K562 (cell line): ENCODE data around the gene REC8. TPM values are rescaled to one million over a fixed set of nuclear protein-coding genes. Genes with fewer than 3 reads are reported as not detected.
A peak's percentile ranks its signal among the peaks of the same experiment; 100 is the strongest.

Source experiments
- ARID1B ChIP-seq: fragments of 450-650 bp; IDR thresholded peaks from 2 replicates; pipeline ENCODE4 v1.6.1; 2016; ENCODE audit warnings: antibody characterized with exemption, mild to moderate bottlenecking, inconsistent platforms
- CBX1 ChIP-seq: sonication (generic); IDR thresholded peaks from 2 replicates; pipeline ENCODE4 v1.6.1; 2016; ENCODE audit warnings: antibody characterized with exemption, low read depth, mild to moderate bottlenecking
- EZH2 ChIP-seq: IDR thresholded peaks from 2 replicates; pipeline ENCODE4 v1.6.1; 2012; ENCODE audit warnings: low read depth, mild to moderate bottlenecking, inconsistent platforms, low read length, borderline replicate concordance
- HLTF ChIP-seq: fragments of 450-650 bp; IDR thresholded peaks from 2 replicates; pipeline ENCODE4 v1.6.1; 2016
- LARP7 ChIP-seq: fragments of 450-650 bp; IDR thresholded peaks from 2 replicates; pipeline ENCODE4 v1.6.1; 2016
- RCOR1 ChIP-seq, 2 experiments: IDR thresholded peaks; 2 replicates each; pipeline ENCODE4 v1.6.1; 2012; ENCODE audit warnings: low read depth in 2 of 2, low read length in 2 of 2, borderline replicate concordance in 1 of 2, improper control_type of control experiment in 1 of 2
- SETDB1 ChIP-seq: IDR thresholded peaks from one replicate; pipeline ENCODE4 v1.6.1; 2012; ENCODE audit warnings: low read length, control low read depth, inconsistent platforms
- TOE1 ChIP-seq, 2 experiments: fragments of 450-650 bp in 1 of 2; sonication (generic) in 1 of 2; formaldehyde crosslinking in 1 of 2; IDR thresholded peaks; 2 replicates each; pipeline versions ENCODE4 v1.7.1 to v1.8.0; 2016 to 2022; ENCODE audit warnings: borderline replicate concordance in 2 of 2, mild to moderate bottlenecking in 2 of 2, antibody characterized with exemption in 1 of 2, inconsistent platforms in 1 of 2, low read depth in 1 of 2, missing genetic modification reagents in 1 of 2, moderate library complexity in 1 of 2
- ZNF146 ChIP-seq: IDR thresholded peaks from one replicate; pipeline ENCODE4 v1.6.1; 2018; ENCODE audit warnings: missing compliant biosample characterization; ENCODE audit not compliant: unreplicated experiment
- ZNF212 ChIP-seq: fragments of 450-650 bp; formaldehyde crosslinking; IDR thresholded peaks from 2 replicates; pipeline ENCODE4 v1.4.0; 2020; ENCODE audit warnings: mild to moderate bottlenecking
- polyA plus RNA-seq, 8 experiments: library from polyadenylated mRNA; depleted of rRNA in 4 of 8; stranded (reverse) in 5 of 8; unstranded in 3 of 8; fragments of >200 nt; fragmentation: Nextera tagmentation in 2 of 8; fragmentation: Illumina TruSeq in 1 of 8; extraction: Ambion mirVana in 2 of 8; extraction: Trizol in 1 of 8; gene quantifications; 2 replicates each; pipeline versions ENCODE4 v1.2.1 to v1.2.3, GENCODE V29; 2011 to 2014; ENCODE audit warnings: inconsistent platforms in 1 of 8, missing spikeins in 1 of 8
- total RNA-seq, 7 experiments: library from RNA; depleted of rRNA in 6 of 7; stranded (reverse); fragments of >200 nt in 6 of 7; fragmentation: Illumina TruSeq in 2 of 7; extraction: Trizol in 2 of 7; gene quantifications; 2 replicates each; pipeline versions ENCODE4 v1.2.1 to v1.2.3, GENCODE V29; 2011 to 2021; ENCODE audit warnings: low replicate concordance in 1 of 7
- TF ChIP-seq, protein P1 (sequence below): fragments of 250-450 bp; sonication (Bioruptor Pico); IDR thresholded peaks from 2 replicates; pipeline ENCODE4 v1.5.0; 2021
- TF ChIP-seq, protein P2 (sequence below), 2 experiments: fragments of 450-650 bp; IDR thresholded peaks; 2 replicates each; pipeline ENCODE4 v1.6.1; 2016; ENCODE audit warnings: mild to moderate bottlenecking in 2 of 2, borderline replicate concordance in 1 of 2, low read depth in 1 of 2, moderate library complexity in 1 of 2
- TF ChIP-seq, protein P3 (sequence below), 2 experiments: fragments of 450-650 bp in 1 of 2; sonication (generic) in 1 of 2; formaldehyde crosslinking in 1 of 2; IDR thresholded peaks in 1 of 2; conservative IDR thresholded peaks in 1 of 2; 2 replicates each; pipeline versions ENCODE4 v1.6.1 to v1.8.1; 2016 to 2023; ENCODE audit warnings: mild to moderate bottlenecking in 2 of 2, moderate library complexity in 2 of 2, inconsistent platforms in 1 of 2, missing genetic modification reagents in 1 of 2
- TF ChIP-seq, protein P4 (sequence below): fragments of 450-650 bp; IDR thresholded peaks from 2 replicates; pipeline ENCODE4 v1.6.1; 2016; ENCODE audit warnings: mild to moderate bottlenecking

The REC8 gene
- total and polyA plus RNA-seq, 9 of the 15 experiments (the other 6 are each of a cell fraction or from before 2014, with no cell fraction given): 0.11 to 2.5 (median 0.85) TPM

DNA sequence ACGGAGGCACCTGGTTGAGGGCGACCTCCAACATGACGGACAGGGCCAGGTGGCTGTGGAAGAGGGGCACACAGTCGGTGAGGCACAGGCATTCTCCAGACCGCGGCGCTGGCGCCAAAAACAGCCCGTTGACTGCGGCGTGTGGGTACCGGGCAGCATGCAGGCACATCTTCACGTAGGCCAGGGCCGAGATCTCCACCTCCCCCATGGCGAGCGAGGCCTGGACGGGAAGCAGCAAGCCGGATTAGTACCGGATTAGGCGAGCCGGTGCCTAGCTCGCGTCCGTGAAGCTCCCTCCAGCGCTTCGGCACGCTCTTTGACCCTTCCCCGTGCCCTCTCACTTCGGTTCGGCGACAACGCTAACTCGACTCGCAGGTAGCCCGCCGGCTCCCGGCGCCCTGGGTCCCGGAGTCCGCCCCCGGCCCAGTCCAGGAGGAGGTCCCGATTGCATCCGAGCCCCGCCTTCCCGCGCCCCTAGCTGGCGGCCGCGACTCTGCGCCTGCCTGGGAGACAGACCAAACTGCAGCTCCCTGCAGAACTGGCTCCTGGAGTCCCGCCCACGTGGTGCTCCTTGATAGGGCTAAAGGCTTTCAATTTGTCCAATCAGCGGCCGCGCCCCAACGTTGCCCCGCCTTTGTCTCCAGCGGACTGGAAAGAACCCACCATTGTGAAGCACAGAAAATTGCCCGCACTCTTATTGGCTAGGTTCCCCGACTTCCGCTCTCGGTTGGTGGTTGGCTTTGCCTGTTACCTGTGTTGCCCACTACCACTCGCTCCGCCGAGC is 30.6 kb upstream of the REC8 start, which contains the start of gene EMC9 (continued):
- TF ChIP-seq LARP7 (no peak), ZNF146 (CRISPR knock-in tag) (no peak), RCOR1 (IDR thresholded peaks at IDR 0.05; ENCODE audit: borderline replicate concordance in 1 of 2, low read depth in 2 of 2, low read length in 2 of 2) (peak in 1 of 2 experiments; percentile 73; a peak in 2 of 4 replicates), HLTF (no peak), ZNF212 (no peak), ARID1B (0 out of 2 replicates have a peak, but pooled peaks have one; percentile 5), SETDB1 (no peak), TOE1 (IDR thresholded peaks at IDR 0.05; ENCODE audit: borderline replicate concordance) (no peak), TOE1 (CRISPR knock-in tag; IDR thresholded peaks at IDR 0.05; ENCODE audit: borderline replicate concordance, low read depth) (no peak), CBX1 (no peak), EZH2 (no peak)
- TF ChIP-seq, protein P1, sequence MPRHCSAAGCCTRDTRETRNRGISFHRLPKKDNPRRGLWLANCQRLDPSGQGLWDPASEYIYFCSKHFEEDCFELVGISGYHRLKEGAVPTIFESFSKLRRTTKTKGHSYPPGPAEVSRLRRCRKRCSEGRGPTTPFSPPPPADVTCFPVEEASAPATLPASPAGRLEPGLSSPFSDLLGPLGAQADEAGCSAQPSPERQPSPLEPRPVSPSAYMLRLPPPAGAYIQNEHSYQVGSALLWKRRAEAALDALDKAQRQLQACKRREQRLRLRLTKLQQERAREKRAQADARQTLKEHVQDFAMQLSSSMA (CRISPR knock-in tag): no peak
- TF ChIP-seq, protein P2, sequence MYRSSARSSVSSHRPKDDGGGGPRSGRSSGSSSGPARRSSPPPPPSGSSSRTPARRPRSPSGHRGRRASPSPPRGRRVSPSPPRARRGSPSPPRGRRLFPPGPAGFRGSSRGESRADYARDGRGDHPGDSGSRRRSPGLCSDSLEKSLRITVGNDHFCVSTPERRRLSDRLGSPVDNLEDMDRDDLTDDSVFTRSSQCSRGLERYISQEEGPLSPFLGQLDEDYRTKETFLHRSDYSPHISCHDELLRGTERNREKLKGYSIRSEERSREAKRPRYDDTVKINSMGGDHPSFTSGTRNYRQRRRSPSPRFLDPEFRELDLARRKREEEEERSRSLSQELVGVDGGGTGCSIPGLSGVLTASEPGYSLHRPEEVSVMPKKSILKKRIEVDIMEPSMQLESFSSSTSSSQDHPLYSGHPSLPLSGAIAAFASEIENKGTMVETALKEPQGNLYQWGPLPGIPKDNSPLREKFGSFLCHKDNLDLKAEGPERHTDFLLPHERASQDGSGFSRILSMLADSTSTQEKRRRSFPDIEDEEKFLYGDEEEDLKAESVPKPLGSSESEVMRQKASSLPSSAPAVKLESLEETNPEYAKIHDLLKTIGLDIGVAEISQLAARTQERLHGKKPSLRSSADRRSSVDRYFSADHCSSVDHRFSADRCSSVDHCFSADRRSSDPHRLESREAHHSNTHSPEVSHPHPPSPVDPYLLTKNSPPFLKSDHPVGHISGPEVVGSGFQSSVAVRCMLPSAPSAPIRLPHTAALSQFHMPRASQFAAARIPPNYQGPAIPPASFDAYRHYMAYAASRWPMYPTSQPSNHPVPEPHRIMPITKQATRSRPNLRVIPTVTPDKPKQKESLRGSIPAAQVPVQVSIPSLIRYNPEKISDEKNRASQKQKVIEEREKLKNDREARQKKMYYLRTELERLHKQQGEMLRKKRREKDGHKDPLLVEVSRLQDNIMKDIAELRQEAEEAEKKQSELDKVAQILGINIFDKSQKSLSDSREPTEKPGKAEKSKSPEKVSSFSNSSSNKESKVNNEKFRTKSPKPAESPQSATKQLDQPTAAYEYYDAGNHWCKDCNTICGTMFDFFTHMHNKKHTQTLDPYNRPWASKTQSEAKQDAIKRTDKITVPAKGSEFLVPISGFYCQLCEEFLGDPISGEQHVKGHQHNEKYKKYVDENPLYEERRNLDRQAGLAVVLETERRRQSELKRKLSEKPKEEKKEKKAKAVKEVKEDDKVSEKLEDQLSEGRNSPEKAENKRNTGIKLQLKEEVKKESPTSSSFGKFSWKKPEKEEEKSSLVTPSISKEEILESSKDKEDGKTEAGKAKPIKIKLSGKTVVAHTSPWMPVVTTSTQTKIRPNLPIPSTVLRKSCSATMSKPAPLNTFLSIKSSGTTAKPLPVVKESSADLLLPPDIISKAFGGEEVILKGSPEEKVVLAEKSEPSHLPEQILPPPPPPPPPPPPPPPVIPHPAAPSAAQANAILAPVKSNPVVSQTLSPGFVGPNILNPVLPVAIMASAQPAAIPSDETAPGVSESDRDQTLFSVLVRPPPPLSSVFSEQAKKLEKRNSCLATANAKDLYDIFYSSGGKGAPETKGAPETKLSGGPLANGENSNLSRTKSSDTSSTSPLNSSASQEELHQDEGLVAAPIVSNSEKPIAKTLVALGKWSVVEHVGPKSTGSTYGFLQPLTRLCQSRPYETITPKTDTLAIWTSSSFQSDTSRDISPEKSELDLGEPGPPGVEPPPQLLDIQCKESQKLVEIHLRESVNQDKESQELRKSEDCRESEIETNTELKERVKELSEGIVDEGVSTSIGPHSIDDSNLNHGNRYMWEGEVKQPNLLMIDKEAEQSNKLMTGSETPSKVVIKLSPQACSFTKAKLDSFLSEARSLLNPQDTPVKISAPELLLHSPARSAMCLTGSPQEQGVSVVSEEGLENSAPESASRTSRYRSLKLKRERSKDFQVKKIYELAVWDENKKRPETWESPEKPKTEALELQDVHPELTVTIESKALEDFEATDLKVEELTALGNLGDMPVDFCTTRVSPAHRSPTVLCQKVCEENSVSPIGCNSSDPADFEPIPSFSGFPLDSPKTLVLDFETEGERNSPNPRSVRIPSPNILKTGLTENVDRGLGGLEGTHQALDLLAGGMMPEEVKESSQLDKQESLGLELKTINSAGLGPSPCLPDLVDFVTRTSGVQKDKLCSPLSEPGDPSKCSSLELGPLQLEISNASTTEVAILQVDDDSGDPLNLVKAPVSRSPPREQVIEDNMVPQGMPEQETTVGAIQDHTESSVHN (IDR thresholded peaks at IDR 0.05; ENCODE audit: borderline replicate concordance in 1 of 2, low read depth in 1 of 2): no peak
- TF ChIP-seq, protein P3, sequence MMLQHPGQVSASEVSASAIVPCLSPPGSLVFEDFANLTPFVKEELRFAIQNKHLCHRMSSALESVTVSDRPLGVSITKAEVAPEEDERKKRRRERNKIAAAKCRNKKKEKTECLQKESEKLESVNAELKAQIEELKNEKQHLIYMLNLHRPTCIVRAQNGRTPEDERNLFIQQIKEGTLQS (IDR thresholded peaks at IDR 0.05): no peak
- TF ChIP-seq, protein P3 (CRISPR knock-in tag; conservative IDR thresholded peaks at IDR 0.05): no peak
- TF ChIP-seq, protein P4, sequence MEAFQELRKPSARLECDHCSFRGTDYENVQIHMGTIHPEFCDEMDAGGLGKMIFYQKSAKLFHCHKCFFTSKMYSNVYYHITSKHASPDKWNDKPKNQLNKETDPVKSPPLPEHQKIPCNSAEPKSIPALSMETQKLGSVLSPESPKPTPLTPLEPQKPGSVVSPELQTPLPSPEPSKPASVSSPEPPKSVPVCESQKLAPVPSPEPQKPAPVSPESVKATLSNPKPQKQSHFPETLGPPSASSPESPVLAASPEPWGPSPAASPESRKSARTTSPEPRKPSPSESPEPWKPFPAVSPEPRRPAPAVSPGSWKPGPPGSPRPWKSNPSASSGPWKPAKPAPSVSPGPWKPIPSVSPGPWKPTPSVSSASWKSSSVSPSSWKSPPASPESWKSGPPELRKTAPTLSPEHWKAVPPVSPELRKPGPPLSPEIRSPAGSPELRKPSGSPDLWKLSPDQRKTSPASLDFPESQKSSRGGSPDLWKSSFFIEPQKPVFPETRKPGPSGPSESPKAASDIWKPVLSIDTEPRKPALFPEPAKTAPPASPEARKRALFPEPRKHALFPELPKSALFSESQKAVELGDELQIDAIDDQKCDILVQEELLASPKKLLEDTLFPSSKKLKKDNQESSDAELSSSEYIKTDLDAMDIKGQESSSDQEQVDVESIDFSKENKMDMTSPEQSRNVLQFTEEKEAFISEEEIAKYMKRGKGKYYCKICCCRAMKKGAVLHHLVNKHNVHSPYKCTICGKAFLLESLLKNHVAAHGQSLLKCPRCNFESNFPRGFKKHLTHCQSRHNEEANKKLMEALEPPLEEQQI: no peak
